OCI-LY7 (cell line): ENCODE results near the gene EYA2. TPM values are rescaled to one million over a fixed set of nuclear protein-coding genes. Genes with fewer than 3 reads are reported as not detected.

Experiments
- BruUV-seq: library from RNA; stranded (reverse); fragments of 400-500 nt; replicated peaks from 2 replicates; lab custom pipeline; 2021; lab: Mats Ljungman, UMichigan
- CTCF ChIA-PET: fragments of 300-600 bp; sonication (Branson Sonifier 250); formaldehyde crosslinking; loops from one replicate; lab custom pipeline; 2022; ENCODE audit warnings: antibody characterized with exemption; ENCODE audit not compliant: unreplicated experiment; lab: Charles Lee
- POLR2A ChIA-PET: fragments of 300-600 bp; sonication (Branson Sonifier 250); formaldehyde crosslinking; loops from one replicate; lab custom pipeline; 2022; ENCODE audit warnings: antibody characterized with exemption; lab: Charles Lee
- DNase-seq: peaks from one replicate; pipeline ENCODE4 v3.0.0-alpha.2; 2015; ENCODE audit warnings: low spot score
- H2AFZ ChIP-seq: fragments of 200-600 bp; sonication (generic), shearing (Covaris generic); 2 replicates; pipeline ENCODE4 v1.6.1; 2014; ENCODE audit warnings: mild to moderate bottlenecking, antibody characterized with exemption, low read length, moderate library complexity
- H3K27ac ChIP-seq: fragments of 200-600 bp; sonication (generic); 2 replicates; pipeline ENCODE4 v1.5.1; 2014; ENCODE audit warnings: mixed run types, low read depth, mild to moderate bottlenecking, moderate library complexity, low read length, inconsistent platforms; ENCODE audit not compliant: poor library complexity, severe bottlenecking
- H3K36me3 ChIP-seq: fragments of 200-600 bp; sonication (generic); 2 replicates; pipeline ENCODE4 v1.6.1; 2014; ENCODE audit warnings: mild to moderate bottlenecking, antibody characterized with exemption, low read length, moderate library complexity, mixed read lengths; ENCODE audit not compliant: insufficient read depth
- H3K4me1 ChIP-seq: fragments of 200-600 bp; sonication (generic); 2 replicates; pipeline ENCODE4 v1.5.1; 2014; ENCODE audit warnings: mild to moderate bottlenecking, low read length; ENCODE audit not compliant: insufficient read depth, poor library complexity, severe bottlenecking
- H3K4me2 ChIP-seq: fragments of 200-600 bp; sonication (generic); 2 replicates; pipeline ENCODE4 v1.6.1; 2014; ENCODE audit warnings: mild to moderate bottlenecking, low read length
- H3K4me3 ChIP-seq: fragments of 200-600 bp; sonication (generic); 2 replicates; pipeline ENCODE4 v1.5.1; 2014; ENCODE audit warnings: mild to moderate bottlenecking, low read depth, low read length; ENCODE audit not compliant: poor library complexity, severe bottlenecking
- H3K79me2 ChIP-seq: fragments of 200-600 bp; sonication (generic); 2 replicates; pipeline ENCODE4 v1.6.1; 2016; ENCODE audit warnings: low read depth, mild to moderate bottlenecking, low read length, moderate library complexity, mixed read lengths; ENCODE audit not compliant: insufficient read depth
- H3K9me2 ChIP-seq: fragments of 200-600 bp; sonication (generic); 2 replicates; pipeline ENCODE4 v1.6.1; 2016; ENCODE audit warnings: mild to moderate bottlenecking, low read length, mixed read lengths; ENCODE audit not compliant: insufficient read depth
- H3K9me3 ChIP-seq: fragments of 200-600 bp; sonication (generic); 2 replicates; pipeline ENCODE4 v1.6.1; 2014; ENCODE audit warnings: mild to moderate bottlenecking, mixed run types, low read length, mixed read lengths
- H4K20me1 ChIP-seq: fragments of 200-600 bp; sonication (generic); 2 replicates; pipeline ENCODE4 v1.6.1; 2014; ENCODE audit warnings: mild to moderate bottlenecking, antibody characterized with exemption, low read length, moderate library complexity, mixed read lengths; ENCODE audit not compliant: insufficient read depth
- EZH2phosphoT487 ChIP-seq: fragments of 200-600 bp; sonication (generic); IDR thresholded peaks from 2 replicates; pipeline ENCODE4 v1.6.1; 2018; ENCODE audit warnings: low read depth, borderline replicate concordance, mild to moderate bottlenecking, mixed run types, antibody characterized with exemption, low read length, moderate library complexity, mixed read lengths
- intact Hi-C: fragments of 100-400 bp; cut with micrococcal nuclease; formaldehyde crosslinking; loops from one replicate; pipeline ENCODE4 v1.10.0; 2022; ENCODE audit not compliant: unreplicated experiment
- total RNA-seq, 2 experiments: library from RNA; depleted of rRNA in 1 of 2; stranded (reverse); fragments of >200 nt in 1 of 2; shearing (Covaris generic) in 1 of 2; gene quantifications; 2 replicates each; pipeline ENCODE4 v1.2.3, GENCODE V29; 2014 to 2022
- TF ChIP-seq, protein P1 (sequence below): fragments of 200-600 bp; sonication (generic); conservative IDR thresholded peaks from 2 replicates; pipeline ENCODE4 v1.5.1; 2014; ENCODE audit warnings: mild to moderate bottlenecking, antibody characterized with exemption, low read length, moderate library complexity, mixed read lengths

The EYA2 gene
- total RNA-seq, 2 experiments from 2014 or later, result not detected

DNA sequence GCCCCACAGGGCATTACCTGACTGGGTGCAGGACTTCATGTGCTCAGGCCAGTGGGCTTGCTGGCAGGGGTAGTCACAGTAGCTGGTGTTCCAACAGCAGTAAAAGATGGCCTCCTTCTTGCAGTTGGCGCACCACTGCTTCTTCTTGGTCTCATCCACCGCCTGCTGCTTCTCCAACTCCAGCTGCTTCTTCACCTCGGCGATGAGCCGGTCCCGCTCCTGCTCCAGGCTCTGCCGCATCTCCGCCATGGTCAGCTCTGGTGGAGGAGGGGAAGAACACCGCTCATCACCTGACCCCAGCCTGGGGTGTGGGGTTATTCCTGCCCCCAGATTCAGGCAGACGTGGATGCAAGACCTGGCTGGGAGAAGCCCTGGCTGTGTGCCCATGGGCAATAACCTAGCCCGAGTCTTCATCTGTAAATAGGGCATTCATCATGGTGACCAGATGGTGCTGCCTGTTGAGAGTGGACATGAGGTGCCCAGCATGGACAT, 329.7 kb downstream of the EYA2 start:
- H4K20me1 ChIP-seq, result no peaks in the 10 kb centered on the region
- DNase-seq, result no peak
- no peaks in the 10 kb centered on the region for H3K79me2 ChIP-seq
- H3K27ac ChIP-seq, result no peak overlapping the region
- H3K9me3 ChIP-seq, result no peaks in the 10 kb centered on the region
- no peaks in the 10 kb centered on the region for H3K9me2 ChIP-seq
- BruUV-seq, result no TSS peak
- TF ChIP-seq EZH2phosphoT487, result no peak
- TF ChIP-seq, protein P1, sequence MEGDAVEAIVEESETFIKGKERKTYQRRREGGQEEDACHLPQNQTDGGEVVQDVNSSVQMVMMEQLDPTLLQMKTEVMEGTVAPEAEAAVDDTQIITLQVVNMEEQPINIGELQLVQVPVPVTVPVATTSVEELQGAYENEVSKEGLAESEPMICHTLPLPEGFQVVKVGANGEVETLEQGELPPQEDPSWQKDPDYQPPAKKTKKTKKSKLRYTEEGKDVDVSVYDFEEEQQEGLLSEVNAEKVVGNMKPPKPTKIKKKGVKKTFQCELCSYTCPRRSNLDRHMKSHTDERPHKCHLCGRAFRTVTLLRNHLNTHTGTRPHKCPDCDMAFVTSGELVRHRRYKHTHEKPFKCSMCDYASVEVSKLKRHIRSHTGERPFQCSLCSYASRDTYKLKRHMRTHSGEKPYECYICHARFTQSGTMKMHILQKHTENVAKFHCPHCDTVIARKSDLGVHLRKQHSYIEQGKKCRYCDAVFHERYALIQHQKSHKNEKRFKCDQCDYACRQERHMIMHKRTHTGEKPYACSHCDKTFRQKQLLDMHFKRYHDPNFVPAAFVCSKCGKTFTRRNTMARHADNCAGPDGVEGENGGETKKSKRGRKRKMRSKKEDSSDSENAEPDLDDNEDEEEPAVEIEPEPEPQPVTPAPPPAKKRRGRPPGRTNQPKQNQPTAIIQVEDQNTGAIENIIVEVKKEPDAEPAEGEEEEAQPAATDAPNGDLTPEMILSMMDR, result no peak
- CTCF ChIA-PET, result no interaction called here
- peaks cover 96% of the 10 kb centered on the region for H3K36me3 ChIP-seq
- no peaks in the 10 kb centered on the region for H3K4me1 ChIP-seq
- POLR2A ChIA-PET, result no interaction called here
- no peak overlapping the region for H3K4me2 ChIP-seq
- no peak overlapping the region for H3K4me3 ChIP-seq
- intact Hi-C loops, result no loop called here
- no peak overlapping the region for H2AFZ ChIP-seq

DNA sequence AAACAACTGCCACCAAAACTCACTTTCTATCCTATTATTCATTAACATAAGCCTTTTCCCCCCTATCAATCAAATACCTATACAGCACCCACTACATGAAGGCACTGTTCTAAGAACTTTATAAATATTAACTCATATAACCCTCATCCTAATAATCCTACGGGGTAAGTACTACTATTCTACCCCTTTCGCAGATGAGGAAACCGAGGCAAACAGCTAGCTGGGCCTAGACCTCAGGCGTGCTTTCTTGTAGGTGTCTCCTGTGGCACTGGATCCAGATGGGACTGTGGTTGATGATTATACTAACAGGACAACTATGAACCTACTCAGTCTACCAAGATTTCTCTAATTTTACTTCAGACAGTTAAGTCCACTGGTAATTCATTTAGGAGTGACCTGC, 330.2 kb downstream of the EYA2 start:
- H4K20me1 ChIP-seq, result no peaks in the 10 kb centered on the region
- H3K36me3 ChIP-seq, result peaks cover 96% of the 10 kb centered on the region
- BruUV-seq, result no TSS peak
- H3K4me2 ChIP-seq, result no peak overlapping the region
- H3K9me2 ChIP-seq, result no peaks in the 10 kb centered on the region
- no peak overlapping the region for H3K4me3 ChIP-seq
- POLR2A ChIA-PET, result no interaction called here
- intact Hi-C loops, result no loop called here
- CTCF ChIA-PET, result no interaction called here
- no peak for TF ChIP-seq EZH2phosphoT487
- TF ChIP-seq, protein P1, result no peak
- no peak overlapping the region for H2AFZ ChIP-seq
- no peaks in the 10 kb centered on the region for H3K4me1 ChIP-seq
- H3K79me2 ChIP-seq, result no peaks in the 10 kb centered on the region
- no peaks in the 10 kb centered on the region for H3K9me3 ChIP-seq
- H3K27ac ChIP-seq, result no peak overlapping the region
- DNase-seq, result no peak

DNA sequence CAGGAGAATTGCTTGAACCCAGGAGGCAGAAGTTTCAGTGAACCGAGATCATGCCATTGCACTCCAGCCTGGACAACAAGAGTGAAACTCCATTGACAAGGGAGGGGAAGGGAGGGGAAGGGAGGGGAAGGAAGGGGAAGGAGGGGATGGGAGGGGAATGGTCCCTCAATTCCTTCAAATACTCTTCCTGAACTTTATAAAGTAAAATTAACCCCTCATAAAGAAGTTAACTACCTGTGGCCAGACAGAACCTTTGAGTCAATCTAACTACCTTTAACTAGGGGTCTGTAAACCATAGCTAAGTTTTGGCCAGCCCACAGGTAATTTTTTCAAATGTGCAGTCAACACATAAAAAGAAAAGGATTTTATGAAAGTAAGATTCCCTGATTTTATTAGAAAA, 330.8 kb downstream of the EYA2 start:
- Histone ChIP-seq H3K27ac (no peak overlapping the region), H4K20me1 (no peaks in the 10 kb centered on the region), H3K79me2 (no peaks in the 10 kb centered on the region), H2AFZ (no peak overlapping the region), H3K36me3 (peaks cover 96% of the 10 kb centered on the region), H3K9me2 (no peaks in the 10 kb centered on the region), H3K4me2 (no peak overlapping the region), H3K9me3 (no peaks in the 10 kb centered on the region), H3K4me1 (no peaks in the 10 kb centered on the region), H3K4me3 (no peak overlapping the region)
- DNase-seq, result no peak
- no peak for TF ChIP-seq EZH2phosphoT487
- TF ChIP-seq, protein P1, result no peak
- ChIA-PET CTCF (no interaction called here), POLR2A (interaction anchor here (0.6 to 0.7 kb wide), 2 partner anchors 14 to 71 kb away, joined by 4 to 7 read pairs; no protein-coding TSS in a partner anchor)
- no TSS peak for BruUV-seq
- intact Hi-C loops, result no loop called here
